HepG2 (cell line): ENCODE results near the gene C1QTNF5. TPM values are rescaled to one million over a fixed set of nuclear protein-coding genes. Genes with fewer than 3 reads are reported as not detected.
A peak's percentile ranks its signal among the peaks of the same experiment; 100 is the strongest.

Source experiments
- ADNP ChIP-seq: sonication (generic); formaldehyde crosslinking; IDR thresholded peaks from 2 replicates; pipeline ENCODE4 v1.4.0; 2020; ENCODE audit warnings: missing genetic modification reagents
- FLYWCH1 ChIP-seq: sonication (generic); formaldehyde crosslinking; IDR thresholded peaks from 2 replicates; pipeline ENCODE4 v1.8.1; 2023; ENCODE audit warnings: mild to moderate bottlenecking, missing genetic modification reagents
- HDAC1 ChIP-seq: sonication (generic); formaldehyde crosslinking; IDR thresholded peaks from 2 replicates; pipeline ENCODE4 v1.5.1; 2020; ENCODE audit warnings: mild to moderate bottlenecking, missing genetic modification reagents
- HMG20B ChIP-seq: conservative IDR thresholded peaks from 2 replicates; pipeline ENCODE4 v1.6.1; 2016; ENCODE audit warnings: missing genetic modification reagents, missing compliant biosample characterization
- HOXD1 ChIP-seq: sonication (generic); formaldehyde crosslinking; IDR thresholded peaks from 2 replicates; pipeline ENCODE4 v1.5.0; 2020; ENCODE audit warnings: missing genetic modification reagents
- IKZF5 ChIP-seq: IDR thresholded peaks from 2 replicates; pipeline ENCODE4 v1.6.1; 2018; ENCODE audit warnings: missing genetic modification reagents, mild to moderate bottlenecking, missing compliant biosample characterization
- MTA3 ChIP-seq: sonication (generic); formaldehyde crosslinking; IDR thresholded peaks from 2 replicates; pipeline ENCODE4 v1.4.0; 2020; ENCODE audit warnings: missing genetic modification reagents
- NBN ChIP-seq: fragments of 450-650 bp; conservative IDR thresholded peaks from 2 replicates; pipeline ENCODE4 v1.6.1; 2017
- NR2C2 ChIP-seq: sonication (generic); formaldehyde crosslinking; IDR thresholded peaks from 2 replicates; pipeline ENCODE4 v1.4.0; 2020; ENCODE audit warnings: missing genetic modification reagents, mild to moderate bottlenecking, moderate library complexity, borderline replicate concordance
- PRDM10 ChIP-seq: sonication (generic); formaldehyde crosslinking; IDR thresholded peaks from 2 replicates; pipeline ENCODE4 v1.4.0; 2020; ENCODE audit warnings: low read depth, missing genetic modification reagents
- RARG ChIP-seq: sonication (generic); formaldehyde crosslinking; IDR thresholded peaks from 2 replicates; pipeline ENCODE4 v1.4.0; 2020; ENCODE audit warnings: low read depth, mild to moderate bottlenecking, missing genetic modification reagents
- SMAD3 ChIP-seq: sonication (generic); formaldehyde crosslinking; IDR thresholded peaks from 2 replicates; pipeline ENCODE4 v1.4.0; 2020; ENCODE audit warnings: missing genetic modification reagents
- TBL1XR1 ChIP-seq: fragments of 150-350 bp; IDR thresholded peaks from 2 replicates; pipeline ENCODE4 v1.6.1; 2014; ENCODE audit warnings: borderline replicate concordance, low read length; ENCODE audit not compliant: partially characterized antibody
- ZBTB14 ChIP-seq: sonication (generic); formaldehyde crosslinking; IDR thresholded peaks from 2 replicates; pipeline ENCODE4 v1.4.0; 2020; ENCODE audit warnings: missing genetic modification reagents
- ZNF224 ChIP-seq: sonication (generic); formaldehyde crosslinking; IDR thresholded peaks from 2 replicates; pipeline ENCODE4 v1.5.0; 2020; ENCODE audit warnings: mild to moderate bottlenecking, missing genetic modification reagents
- ZNF33B ChIP-seq: sonication (generic); formaldehyde crosslinking; IDR thresholded peaks from 2 replicates; pipeline ENCODE4 v1.5.1; 2020; ENCODE audit warnings: mild to moderate bottlenecking, missing genetic modification reagents
- ZNF557 ChIP-seq: sonication (generic); formaldehyde crosslinking; IDR thresholded peaks from 2 replicates; pipeline ENCODE4 v1.4.0; 2020; ENCODE audit warnings: missing genetic modification reagents
- ZNF567 ChIP-seq: sonication (generic); formaldehyde crosslinking; IDR thresholded peaks from 2 replicates; pipeline ENCODE4 v1.8.1; 2023; ENCODE audit warnings: mild to moderate bottlenecking, missing genetic modification reagents, borderline replicate concordance
- polyA plus RNA-seq, 8 experiments: library from polyadenylated mRNA; depleted of rRNA in 3 of 8; stranded (reverse) in 7 of 8; unstranded in 1 of 8; fragments of >200 nt; fragmentation: Illumina TruSeq in 4 of 8; extraction: Trizol in 4 of 8; gene quantifications; 2 replicates each; pipeline versions ENCODE4 v1.2.1 to v1.2.3, GENCODE V29; 2011 to 2016; ENCODE audit warnings: low read depth in 4 of 8, missing spikeins in 1 of 8, mixed read lengths in 1 of 8; ENCODE audit not compliant: insufficient read depth in 1 of 8
- total RNA-seq, 5 experiments: library from RNA; depleted of rRNA; stranded (reverse); fragments of >200 nt; fragmentation: Illumina TruSeq; extraction: Trizol; gene quantifications; 2 replicates each; pipeline ENCODE4 v1.2.3, GENCODE V29; 2016; ENCODE audit warnings: low read depth in 1 of 5
- TF ChIP-seq, protein P1 (sequence below): sonication (generic); formaldehyde crosslinking; IDR thresholded peaks from 2 replicates; pipeline ENCODE4 v1.4.0; 2020; ENCODE audit warnings: missing genetic modification reagents, borderline replicate concordance
- TF ChIP-seq, protein P2 (sequence below): sonication (generic); formaldehyde crosslinking; IDR thresholded peaks from 2 replicates; pipeline ENCODE4 v1.8.0; 2022; ENCODE audit warnings: mild to moderate bottlenecking, missing genetic modification reagents

The C1QTNF5 gene
- total and polyA plus RNA-seq, 2 of the 13 experiments (the other 11 are each of a cell fraction or from before 2014, with no cell fraction given), result 0.86 to 1.2 TPM

DNA sequence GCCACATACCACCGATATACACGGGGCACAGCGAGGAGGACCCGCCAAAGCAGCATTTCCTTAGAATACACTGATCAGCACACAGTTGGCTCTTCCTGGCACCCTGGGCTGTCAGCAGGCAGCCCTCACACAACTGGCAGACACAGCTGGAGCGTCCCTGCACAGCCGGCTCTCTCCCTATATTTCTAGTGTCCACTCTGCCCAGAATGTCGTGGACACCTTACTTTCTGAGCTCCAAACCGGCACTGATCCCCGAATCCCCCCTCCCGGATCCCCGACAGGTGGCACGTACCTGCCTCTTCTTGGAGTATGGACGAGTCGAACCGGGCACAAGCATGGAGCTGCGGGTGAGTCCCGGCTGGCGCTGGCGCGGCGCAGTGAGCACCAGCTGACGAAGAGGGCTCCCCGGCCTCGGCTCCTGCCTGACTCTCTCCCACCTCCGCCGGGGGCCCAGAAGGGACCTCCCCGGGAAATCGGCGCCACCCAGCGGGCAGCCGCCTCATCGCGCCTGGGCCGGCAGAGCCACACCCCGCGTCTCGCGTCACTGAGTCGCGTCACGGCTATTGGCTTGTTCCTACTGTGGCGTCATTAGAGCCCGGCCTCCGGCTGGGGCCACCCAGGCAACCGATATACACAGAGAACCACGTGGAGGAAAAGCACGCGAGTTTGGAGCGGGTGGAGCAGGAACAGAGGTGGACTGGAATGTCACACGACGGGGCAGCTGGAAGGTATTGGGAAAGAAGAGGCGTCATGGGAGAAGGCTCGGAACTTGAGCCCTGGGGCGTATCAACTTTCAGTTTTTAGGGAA, 40.7 kb upstream of the C1QTNF5 start, which contains the start of gene USP2 (continued):
- TF ChIP-seq ZBTB14 (CRISPR knock-in tag) (no peak), HOXD1 (0 out of 2 replicates have a peak, but pooled peaks have one; percentile 46), ZNF567 (CRISPR knock-in tag) (no peak), IKZF5 (peak; percentile 90), ZNF557 (no peak; the same call in 1 of the 2 replicates), SMAD3 (CRISPR knock-in tag) (peak; percentile 54; the same call in 1 of the 2 replicates), FLYWCH1 (CRISPR knock-in tag) (no peak), NR2C2 (CRISPR knock-in tag) (no peak), MTA3 (CRISPR knock-in tag) (no peak), HMG20B (CRISPR knock-in tag) (peak; percentile 72; the same call in 1 of the 2 replicates), NBN (no peak), RARG (CRISPR knock-in tag) (no peak), ADNP (CRISPR knock-in tag) (no peak), ZNF33B (CRISPR knock-in tag) (no peak), PRDM10 (0 out of 2 replicates have a peak, but pooled peaks have one; percentile 59), HDAC1 (CRISPR knock-in tag) (peak; percentile 99), ZNF224 (CRISPR knock-in tag) (no peak), TBL1XR1 (peak; percentile 45)
- TF ChIP-seq, protein P1, sequence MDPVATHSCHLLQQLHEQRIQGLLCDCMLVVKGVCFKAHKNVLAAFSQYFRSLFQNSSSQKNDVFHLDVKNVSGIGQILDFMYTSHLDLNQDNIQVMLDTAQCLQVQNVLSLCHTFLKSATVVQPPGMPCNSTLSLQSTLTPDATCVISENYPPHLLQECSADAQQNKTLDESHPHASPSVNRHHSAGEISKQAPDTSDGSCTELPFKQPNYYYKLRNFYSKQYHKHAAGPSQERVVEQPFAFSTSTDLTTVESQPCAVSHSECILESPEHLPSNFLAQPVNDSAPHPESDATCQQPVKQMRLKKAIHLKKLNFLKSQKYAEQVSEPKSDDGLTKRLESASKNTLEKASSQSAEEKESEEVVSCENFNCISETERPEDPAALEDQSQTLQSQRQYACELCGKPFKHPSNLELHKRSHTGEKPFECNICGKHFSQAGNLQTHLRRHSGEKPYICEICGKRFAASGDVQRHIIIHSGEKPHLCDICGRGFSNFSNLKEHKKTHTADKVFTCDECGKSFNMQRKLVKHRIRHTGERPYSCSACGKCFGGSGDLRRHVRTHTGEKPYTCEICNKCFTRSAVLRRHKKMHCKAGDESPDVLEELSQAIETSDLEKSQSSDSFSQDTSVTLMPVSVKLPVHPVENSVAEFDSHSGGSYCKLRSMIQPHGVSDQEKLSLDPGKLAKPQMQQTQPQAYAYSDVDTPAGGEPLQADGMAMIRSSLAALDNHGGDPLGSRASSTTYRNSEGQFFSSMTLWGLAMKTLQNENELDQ (CRISPR knock-in tag), result no peak
- TF ChIP-seq, protein P2, sequence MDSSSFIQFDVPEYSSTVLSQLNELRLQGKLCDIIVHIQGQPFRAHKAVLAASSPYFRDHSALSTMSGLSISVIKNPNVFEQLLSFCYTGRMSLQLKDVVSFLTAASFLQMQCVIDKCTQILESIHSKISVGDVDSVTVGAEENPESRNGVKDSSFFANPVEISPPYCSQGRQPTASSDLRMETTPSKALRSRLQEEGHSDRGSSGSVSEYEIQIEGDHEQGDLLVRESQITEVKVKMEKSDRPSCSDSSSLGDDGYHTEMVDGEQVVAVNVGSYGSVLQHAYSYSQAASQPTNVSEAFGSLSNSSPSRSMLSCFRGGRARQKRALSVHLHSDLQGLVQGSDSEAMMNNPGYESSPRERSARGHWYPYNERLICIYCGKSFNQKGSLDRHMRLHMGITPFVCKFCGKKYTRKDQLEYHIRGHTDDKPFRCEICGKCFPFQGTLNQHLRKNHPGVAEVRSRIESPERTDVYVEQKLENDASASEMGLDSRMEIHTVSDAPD, result no peak; the same call in 1 of the 2 replicates
